PC-9 (cell line): ENCODE data around the gene SUGCT.

Experiments
- CTCF ChIP-seq: fragments of 200-600 bp; sonication (generic); conservative IDR thresholded peaks from 2 replicates; pipeline ENCODE4 v1.6.1; 2017; ENCODE audit warnings: mixed run types, antibody characterized with exemption, mild to moderate bottlenecking, moderate library complexity
- EZH2 ChIP-seq: fragments of 200-600 bp; sonication (generic); IDR thresholded peaks from 2 replicates; pipeline ENCODE4 v1.8.0; 2017; ENCODE audit warnings: antibody characterized with exemption, low read depth

GRCh38 chr7:40315277-40315676 is 180.5 kb downstream of the SUGCT start:
- TF ChIP-seq CTCF (no peak), EZH2 (no peak)
